HepG2 (cell line): ENCODE results near the gene LYPD6B.

Experiments used
- CENPT ChIP-seq: sonication (generic); formaldehyde crosslinking; IDR thresholded peaks from 2 replicates; pipeline ENCODE4 v1.8.0; 2022; ENCODE audit warnings: low read depth, mild to moderate bottlenecking, moderate library complexity, missing genetic modification reagents
- CTCF ChIP-seq: sonication (generic); formaldehyde crosslinking; IDR thresholded peaks from 2 replicates; pipeline ENCODE4 v1.5.0; 2020; ENCODE audit warnings: mild to moderate bottlenecking, missing genetic modification reagents, moderate library complexity
- HNRNPH1 ChIP-seq: fragments of 200-400 bp; formaldehyde crosslinking; optimal IDR thresholded peaks from 2 replicates; pipeline ENCODE3; 2017; ENCODE audit warnings: mild to moderate bottlenecking, low read depth, low read length
- KLF15 ChIP-seq: sonication (generic); formaldehyde crosslinking; IDR thresholded peaks from 2 replicates; pipeline ENCODE4 v1.8.1; 2023; ENCODE audit warnings: borderline replicate concordance, mild to moderate bottlenecking, inconsistent platforms, missing genetic modification reagents, mixed read lengths
- MED1 ChIP-seq: sonication (generic); formaldehyde crosslinking; IDR thresholded peaks from 2 replicates; pipeline ENCODE4 v1.4.0; 2020; ENCODE audit warnings: missing genetic modification reagents
- NFAT5 ChIP-seq: sonication (generic); formaldehyde crosslinking; IDR thresholded peaks from 2 replicates; pipeline ENCODE4 v1.4.0; 2020; ENCODE audit warnings: missing genetic modification reagents
- PRDM15 ChIP-seq: sonication (generic); formaldehyde crosslinking; IDR thresholded peaks from 2 replicates; pipeline ENCODE4 v1.4.0; 2020; ENCODE audit warnings: missing genetic modification reagents
- REXO4 ChIP-seq: sonication (generic); formaldehyde crosslinking; IDR thresholded peaks from 2 replicates; pipeline ENCODE4 v1.8.0; 2022; ENCODE audit warnings: missing genetic modification reagents, mild to moderate bottlenecking, borderline replicate concordance
- SMAD1 ChIP-seq: sonication (generic); formaldehyde crosslinking; IDR thresholded peaks from 2 replicates; pipeline ENCODE4 v1.4.0; 2020; ENCODE audit warnings: missing genetic modification reagents, low read depth, mild to moderate bottlenecking, borderline replicate concordance
- STAG1 ChIP-seq: sonication (generic); formaldehyde crosslinking; IDR thresholded peaks from 2 replicates; pipeline ENCODE4 v1.4.0; 2020; ENCODE audit warnings: missing genetic modification reagents
- ZFP36 ChIP-seq: fragments of 150-350 bp; IDR thresholded peaks from 2 replicates; pipeline ENCODE4 v1.6.1; 2018; ENCODE audit warnings: borderline replicate concordance, low read length, low read depth; ENCODE audit not compliant: partially characterized antibody
- ZNF24 ChIP-seq: fragments of 450-650 bp; IDR thresholded peaks from 2 replicates; pipeline ENCODE4 v1.6.1; 2017; ENCODE audit warnings: antibody characterized with exemption, mild to moderate bottlenecking
- ZNF468 ChIP-seq: sonication (generic); formaldehyde crosslinking; IDR thresholded peaks from 2 replicates; pipeline ENCODE4 v1.8.0; 2022; ENCODE audit warnings: mild to moderate bottlenecking, moderate library complexity, missing genetic modification reagents
- ZNF619 ChIP-seq: sonication (generic); formaldehyde crosslinking; IDR thresholded peaks from 2 replicates; pipeline ENCODE4 v1.4.0; 2020; ENCODE audit warnings: mild to moderate bottlenecking, missing genetic modification reagents

GRCh38 chr2:149049142-149049541 is 10.6 kb downstream of the LYPD6B start:
- TF ChIP-seq MED1 (CRISPR knock-in tag): no peak
- TF ChIP-seq ZNF619 (CRISPR knock-in tag): no peak
- no peak for TF ChIP-seq KLF15 (CRISPR knock-in tag)
- no peak for TF ChIP-seq CTCF (CRISPR knock-in tag)
- no peak for TF ChIP-seq SMAD1 (CRISPR knock-in tag)
- TF ChIP-seq CENPT (CRISPR knock-in tag): no peak
- no peak for TF ChIP-seq NFAT5 (CRISPR knock-in tag)
- no peak for TF ChIP-seq STAG1 (CRISPR knock-in tag)
- TF ChIP-seq HNRNPH1: no peak
- no peak for TF ChIP-seq PRDM15 (CRISPR knock-in tag)
- no peak for TF ChIP-seq ZNF24
- no peak for TF ChIP-seq REXO4 (CRISPR knock-in tag)
- TF ChIP-seq ZFP36: no peak
- TF ChIP-seq ZNF468 (CRISPR knock-in tag): no peak
